Measurements from ENCODE around the gene MRPL39. TPM values are rescaled to one million over a fixed set of nuclear protein-coding genes. Genes with fewer than 3 reads are reported as not detected.

MRPL39 gene
- total and polyA plus RNA-seq, 2 experiments from 2014 or later = 50.5 to 132 TPM

- Mint-ChIP-seq H3K27ac (no peak overlapping the region), H3K9me3 (no peaks in the 10 kb centered on the region; the same call in 2 of the 3 replicates), H3K36me3 (ENCODE audit: low read depth) (no peaks in the 10 kb centered on the region), H3K27me3 (ENCODE audit: insufficient read depth, low read depth, poor library complexity) (peaks cover 3% of the 10 kb centered on the region), H3K4me3 (no peak overlapping the region), H3K4me1 (0 out of 3 replicates have a peak, but pooled peaks cover under 1% of the 10 kb centered on the region)
- TF ChIP-seq CTCF (conservative IDR thresholded peaks at IDR 0.05; ENCODE audit: low read depth in 2 of 2) (no peak), POLR2AphosphoS5 (IDR thresholded peaks at IDR 0.05; ENCODE audit: low read depth) (no peak), NANOG (IDR thresholded peaks at IDR 0.05; ENCODE audit: borderline replicate concordance) (no peak), REST (IDR thresholded peaks at IDR 0.05; ENCODE audit: unreplicated experiment) (no peak), ZNF462 (CRISPR knock-in tag; IDR thresholded peaks at IDR 0.05) (no peak), EZH2 (IDR thresholded peaks at IDR 0.05; ENCODE audit: low read depth, unreplicated experiment) (no peak), JUNB (IDR thresholded peaks at IDR 0.05; ENCODE audit: unreplicated experiment) (no peak), ZNF114 (CRISPR knock-in tag; IDR thresholded peaks at IDR 0.05) (no peak), CREB1 (CRISPR knock-in tag; IDR thresholded peaks at IDR 0.05; ENCODE audit: low read depth) (no peak), ZNF331 (CRISPR knock-in tag; IDR thresholded peaks at IDR 0.05; ENCODE audit: low read depth) (no peak), EZH2phosphoT487 (IDR thresholded peaks at IDR 0.05; ENCODE audit: unreplicated experiment) (no peak), STAT1 (IDR thresholded peaks at IDR 0.05; ENCODE audit: unreplicated experiment) (no peak), ETS1 (IDR thresholded peaks at IDR 0.05) (no peak)
- Histone ChIP-seq H3F3A (replicated peaks; ENCODE audit: low read depth) (no peaks in the 10 kb centered on the region), H3K36me3 (ENCODE audit: insufficient read depth) (no peaks in the 10 kb centered on the region), H4K20me1 (replicated peaks; ENCODE audit: insufficient read depth) (no peaks in the 10 kb centered on the region), H3K4me3 (no peak overlapping the region), H3K27me3 (ENCODE audit: insufficient read depth) (peaks cover 10% of the 10 kb centered on the region), H3K9me2 (ENCODE audit: insufficient read depth) (peaks cover 5% of the 10 kb centered on the region), H2AFZ (no peak overlapping the region), H3K4me2 (no peak overlapping the region), H3K79me2 (replicated peaks; ENCODE audit: insufficient read depth) (no peaks in the 10 kb centered on the region), H3K4me1 (ENCODE audit: insufficient read depth) (no peaks in the 10 kb centered on the region), H3K27ac (ENCODE audit: low read depth) (no peak overlapping the region)
- ATAC-seq (no peak), DNase-seq (ENCODE audit: low spot score) (no peak)
Observed at GRCh38 chr21:25556091-25556490, 51.2 kb downstream of the MRPL39 start.

Data from GM23338 (cell line).